Right lobe of liver (tissue), 4 donors: ENCODE data around the gene TTC6.

Source experiments
- POLR2A ChIP-seq: fragments of 450-650 bp; IDR thresholded peaks from one replicate; pipeline ENCODE4 v1.6.1; 2017; ENCODE audit warnings: antibody characterized with exemption, mild to moderate bottlenecking
- TF ChIP-seq, protein P1 (sequence below), 4 donors: fragments of 200-600 bp in 3 of 4; fragments of 450-650 bp in 1 of 4; IDR thresholded peaks; one replicate each; pipeline versions ENCODE4 v1.5.1 to v1.8.0; 2016 to 2022; ENCODE audit warnings: antibody characterized with exemption in 4 of 4, mild to moderate bottlenecking in 2 of 4
- donor health status: DM: no; HTN: no; CAD: no.
- donor health status: DM: no; HTN: no; CAD: no.
- donor health status: DM: no; HTN: yes; CAD: no.

DNA sequence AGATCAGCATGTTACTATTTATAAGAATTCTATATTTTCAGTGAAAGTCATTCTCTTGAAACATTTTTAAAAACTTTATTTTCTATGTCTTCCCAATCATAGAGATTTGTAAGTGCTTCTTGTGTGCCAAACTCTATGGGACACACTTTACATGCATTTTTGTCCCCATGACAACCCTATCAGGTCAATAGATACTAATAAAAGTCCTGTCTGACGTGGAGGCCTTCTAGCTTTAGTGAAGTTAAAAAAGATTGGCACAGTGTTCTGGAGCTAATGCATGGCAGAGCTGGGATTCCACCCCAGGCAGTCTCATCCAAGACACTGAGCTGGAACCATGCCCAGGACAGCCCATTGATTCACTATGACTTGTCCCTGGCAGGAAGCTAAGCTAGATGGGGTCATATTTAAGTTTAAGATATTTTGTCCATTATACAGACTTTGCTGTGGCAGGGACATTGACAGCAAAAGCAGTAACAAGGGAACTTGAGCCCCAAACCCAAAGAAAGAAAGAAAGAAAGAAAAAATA, 28.1 kb downstream of the TTC6 start:
- TF ChIP-seq, protein P1, sequence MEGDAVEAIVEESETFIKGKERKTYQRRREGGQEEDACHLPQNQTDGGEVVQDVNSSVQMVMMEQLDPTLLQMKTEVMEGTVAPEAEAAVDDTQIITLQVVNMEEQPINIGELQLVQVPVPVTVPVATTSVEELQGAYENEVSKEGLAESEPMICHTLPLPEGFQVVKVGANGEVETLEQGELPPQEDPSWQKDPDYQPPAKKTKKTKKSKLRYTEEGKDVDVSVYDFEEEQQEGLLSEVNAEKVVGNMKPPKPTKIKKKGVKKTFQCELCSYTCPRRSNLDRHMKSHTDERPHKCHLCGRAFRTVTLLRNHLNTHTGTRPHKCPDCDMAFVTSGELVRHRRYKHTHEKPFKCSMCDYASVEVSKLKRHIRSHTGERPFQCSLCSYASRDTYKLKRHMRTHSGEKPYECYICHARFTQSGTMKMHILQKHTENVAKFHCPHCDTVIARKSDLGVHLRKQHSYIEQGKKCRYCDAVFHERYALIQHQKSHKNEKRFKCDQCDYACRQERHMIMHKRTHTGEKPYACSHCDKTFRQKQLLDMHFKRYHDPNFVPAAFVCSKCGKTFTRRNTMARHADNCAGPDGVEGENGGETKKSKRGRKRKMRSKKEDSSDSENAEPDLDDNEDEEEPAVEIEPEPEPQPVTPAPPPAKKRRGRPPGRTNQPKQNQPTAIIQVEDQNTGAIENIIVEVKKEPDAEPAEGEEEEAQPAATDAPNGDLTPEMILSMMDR (IDR thresholded peaks at IDR 0.05), result no peak
- TF ChIP-seq POLR2A, result no peak
